ENCODE measurements around the gene SORCS2.
"Not testable (repeated sequence)": the region's sequence is repeated elsewhere in the genome, so short reads cannot be mapped to it uniquely, and the experiment has no call there.

SORCS2 gene

GRCh38 chr4:7558436-7558835, 366.1 kb downstream of the SORCS2 start:
- in situ Hi-C loops (cut with MboI; ENCODE audit: low sequenced_read_pairs): no loop called here

GRCh38 chr4:7559316-7559715, 367.0 kb downstream of the SORCS2 start:
- in situ Hi-C loops (cut with MboI; ENCODE audit: low sequenced_read_pairs): no loop called here

GRCh38 chr4:7559741-7560395, 367.5 kb downstream of the SORCS2 start:
- in situ Hi-C loops (cut with MboI; ENCODE audit: low sequenced_read_pairs): no loop called here

- in situ Hi-C loops (cut with MboI; ENCODE audit: low sequenced_read_pairs): no loop called here
Measured at GRCh38 chr4:7561557-7561956, 369.2 kb downstream of the SORCS2 start.

- in situ Hi-C loops (cut with MboI; ENCODE audit: low sequenced_read_pairs): no loop called here
Measured at GRCh38 chr4:7564242-7564641, 371.9 kb downstream of the SORCS2 start.

GRCh38 chr4:7565483-7565882, 373.1 kb downstream of the SORCS2 start:
- in situ Hi-C loops (cut with MboI; ENCODE audit: low sequenced_read_pairs): no loop called here

GRCh38 chr4:7569810-7570783, 377.8 kb downstream of the SORCS2 start:
- in situ Hi-C loops (cut with MboI; ENCODE audit: low sequenced_read_pairs): no loop called here

- in situ Hi-C loops (cut with MboI; ENCODE audit: low sequenced_read_pairs): no loop called here
Measured at GRCh38 chr4:7571001-7571400, 378.7 kb downstream of the SORCS2 start.

GRCh38 chr4:7571701-7572100, 379.4 kb downstream of the SORCS2 start:
- in situ Hi-C loops (cut with MboI; ENCODE audit: low sequenced_read_pairs): no loop called here

GRCh38 chr4:7572894-7573293, 380.6 kb downstream of the SORCS2 start:
- in situ Hi-C loops (cut with MboI; ENCODE audit: low sequenced_read_pairs): no loop called here

- in situ Hi-C loops (cut with MboI; ENCODE audit: low sequenced_read_pairs): no loop called here
Measured at GRCh38 chr4:7573576-7574091, 381.3 kb downstream of the SORCS2 start.

GRCh38 chr4:7574287-7575014, 382.1 kb downstream of the SORCS2 start:
- in situ Hi-C loops (cut with MboI; ENCODE audit: low sequenced_read_pairs): no loop called here

GRCh38 chr4:7575426-7575825, 383.1 kb downstream of the SORCS2 start:
- in situ Hi-C loops (cut with MboI; ENCODE audit: low sequenced_read_pairs): no loop called here

GRCh38 chr4:7577361-7578039, 385.2 kb downstream of the SORCS2 start:
- in situ Hi-C loops (cut with MboI; ENCODE audit: low sequenced_read_pairs): not testable (repeated sequence)

- in situ Hi-C loops (cut with MboI; ENCODE audit: low sequenced_read_pairs): no loop called here
Measured at GRCh38 chr4:7581477-7581876, 389.1 kb downstream of the SORCS2 start.

- in situ Hi-C loops (cut with MboI; ENCODE audit: low sequenced_read_pairs): no loop called here
Measured at GRCh38 chr4:7582313-7583097, 390.2 kb downstream of the SORCS2 start.

GRCh38 chr4:7584098-7584497, 391.8 kb downstream of the SORCS2 start:
- in situ Hi-C loops (cut with MboI; ENCODE audit: low sequenced_read_pairs): no loop called here

GRCh38 chr4:7584606-7585159, 392.3 kb downstream of the SORCS2 start:
- in situ Hi-C loops (cut with MboI; ENCODE audit: low sequenced_read_pairs): no loop called here

- in situ Hi-C loops (cut with MboI; ENCODE audit: low sequenced_read_pairs): no loop called here
Measured at GRCh38 chr4:7585768-7586167, 393.4 kb downstream of the SORCS2 start.
